ENCODE measurements around the gene MAPK6.
"Not testable (repeated sequence)": the region's sequence is repeated elsewhere in the genome, so short reads cannot be mapped to it uniquely, and the experiment has no call there.

MAPK6 gene

GRCh38 chr15:52018693-52019393, at the start of gene MAPK6:
Gene MAPK6, plus strand, starts transcription at chr15:52019219. Its CDS starts 27,242 bp downstream, at chr15:52046461.
- in situ Hi-C loops (cut with MboI; ENCODE audit: low sequenced_read_pairs): no loop called here

GRCh38 chr15:51969728-51970127, 49.3 kb upstream of the MAPK6 start:
- in situ Hi-C loops (cut with MboI; ENCODE audit: low sequenced_read_pairs): no loop called here

GRCh38 chr15:51970132-51970817, 48.7 kb upstream of the MAPK6 start:
- in situ Hi-C loops (cut with MboI; ENCODE audit: low sequenced_read_pairs): no loop called here

GRCh38 chr15:51971032-51971374, 48.0 kb upstream of the MAPK6 start:
- in situ Hi-C loops (cut with MboI; ENCODE audit: low sequenced_read_pairs): no loop called here

GRCh38 chr15:51971375-51972133, 47.5 kb upstream of the MAPK6 start, which contains the start of gene LEO1:
Gene LEO1, minus strand, starts transcription at chr15:51971778. Its CDS starts 33 bp downstream, at chr15:51971745.
- in situ Hi-C loops (cut with MboI; ENCODE audit: low sequenced_read_pairs): no loop called here

GRCh38 chr15:51973220-51973619, 45.8 kb upstream of the MAPK6 start:
- in situ Hi-C loops (cut with MboI; ENCODE audit: low sequenced_read_pairs): no loop called here

- in situ Hi-C loops (cut with MboI; ENCODE audit: low sequenced_read_pairs): no loop called here
These were observed 45.2 kb upstream of the MAPK6 start for GRCh38 chr15:51973775-51974174.

GRCh38 chr15:51982013-51982769, 36.8 kb upstream of the MAPK6 start:
- in situ Hi-C loops (cut with MboI; ENCODE audit: low sequenced_read_pairs): no loop called here

GRCh38 chr15:51982770-51983103, 36.3 kb upstream of the MAPK6 start:
- in situ Hi-C loops (cut with MboI; ENCODE audit: low sequenced_read_pairs): no loop called here

- in situ Hi-C loops (cut with MboI; ENCODE audit: low sequenced_read_pairs): no loop called here
These were observed 27.9 kb upstream of the MAPK6 start for GRCh38 chr15:51991141-51991540.

GRCh38 chr15:51992953-51993352, 26.1 kb upstream of the MAPK6 start:
- in situ Hi-C loops (cut with MboI; ENCODE audit: low sequenced_read_pairs): no loop called here

GRCh38 chr15:52002351-52002750, 16.7 kb upstream of the MAPK6 start:
- in situ Hi-C loops (cut with MboI; ENCODE audit: low sequenced_read_pairs): no loop called here

GRCh38 chr15:52003089-52003488, 15.9 kb upstream of the MAPK6 start:
- in situ Hi-C loops (cut with MboI; ENCODE audit: low sequenced_read_pairs): not testable (repeated sequence)

GRCh38 chr15:52003710-52004109, 15.3 kb upstream of the MAPK6 start:
- in situ Hi-C loops (cut with MboI; ENCODE audit: low sequenced_read_pairs): no loop called here

- in situ Hi-C loops (cut with MboI; ENCODE audit: low sequenced_read_pairs): no loop called here
These were observed 14.2 kb upstream of the MAPK6 start for GRCh38 chr15:52004806-52005205.

- in situ Hi-C loops (cut with MboI; ENCODE audit: low sequenced_read_pairs): no loop called here
These were observed 13.0 kb upstream of the MAPK6 start for GRCh38 chr15:52005748-52006701.

GRCh38 chr15:52006702-52007340, 12.2 kb upstream of the MAPK6 start:
- in situ Hi-C loops (cut with MboI; ENCODE audit: low sequenced_read_pairs): no loop called here

GRCh38 chr15:52008359-52008697, 10.7 kb upstream of the MAPK6 start:
- in situ Hi-C loops (cut with MboI; ENCODE audit: low sequenced_read_pairs): no loop called here

GRCh38 chr15:52008698-52009434, 10.2 kb upstream of the MAPK6 start:
- in situ Hi-C loops (cut with MboI; ENCODE audit: low sequenced_read_pairs): no loop called here
